HG03060 (cell line): ENCODE results near the gene ARHGAP8.
"Not testable (repeated sequence)": the region's sequence is repeated elsewhere in the genome, so short reads cannot be mapped to it uniquely, and the experiment has no call there.

Source experiments
- ATAC-seq: cut with Tn5 transposase; IDR thresholded peaks from one replicate; pipeline ENCODE4 v1.9.1; 2021; ENCODE audit warnings: low read depth, moderate number of reproducible peaks; ENCODE audit not compliant: unreplicated experiment

ARHGAP8 gene

GRCh38 chr22:44847380-44847779, 95.0 kb downstream of the ARHGAP8 start:
- ATAC-seq, result no peak

GRCh38 chr22:44847892-44848291, 95.5 kb downstream of the ARHGAP8 start:
- ATAC-seq, result no peak

- no peak for ATAC-seq
Observed at GRCh38 chr22:44848296-44848741, 95.9 kb downstream of the ARHGAP8 start.

GRCh38 chr22:44848791-44849420, 96.5 kb downstream of the ARHGAP8 start:
- no peak for ATAC-seq

- ATAC-seq, result no peak
Observed at GRCh38 chr22:44850946-44851345, 98.6 kb downstream of the ARHGAP8 start.

GRCh38 chr22:44854641-44855040, 102.3 kb downstream of the ARHGAP8 start:
- not testable (repeated sequence) for ATAC-seq

- no peak for ATAC-seq
Observed at GRCh38 chr22:44855855-44856254, 103.5 kb downstream of the ARHGAP8 start.

- ATAC-seq, result not testable (repeated sequence)
Observed at GRCh38 chr22:44858819-44859218, 106.4 kb downstream of the ARHGAP8 start.

GRCh38 chr22:44859641-44860040, 107.3 kb downstream of the ARHGAP8 start:
- ATAC-seq, result no peak

GRCh38 chr22:44860311-44860710, 107.9 kb downstream of the ARHGAP8 start:
- no peak for ATAC-seq

GRCh38 chr22:44861245-44861644, 108.9 kb downstream of the ARHGAP8 start:
- no peak for ATAC-seq

- ATAC-seq, result no peak
Observed at GRCh38 chr22:44862281-44862680, 109.9 kb downstream of the ARHGAP8 start.

- no peak for ATAC-seq
Observed at GRCh38 chr22:44862981-44863860, 110.8 kb downstream of the ARHGAP8 start.

- no peak for ATAC-seq
Observed at GRCh38 chr22:44865193-44866057, 113.0 kb downstream of the ARHGAP8 start.

- no peak for ATAC-seq
Observed at GRCh38 chr22:44869196-44869595, 116.8 kb downstream of the ARHGAP8 start.

- no peak for ATAC-seq
Observed at GRCh38 chr22:44870021-44870420, 117.6 kb downstream of the ARHGAP8 start.

GRCh38 chr22:44871782-44872181, 119.4 kb downstream of the ARHGAP8 start:
- ATAC-seq, result no peak

GRCh38 chr22:44876921-44877320, 124.5 kb downstream of the ARHGAP8 start:
- ATAC-seq, result no peak

GRCh38 chr22:44878483-44879300, 126.3 kb downstream of the ARHGAP8 start:
- ATAC-seq, result no peak

GRCh38 chr22:44879301-44879680, 126.9 kb downstream of the ARHGAP8 start:
- ATAC-seq, result no peak
